ENCODE data around the gene CCDC158.
"Not testable (repeated sequence)": the region's sequence is repeated elsewhere in the genome, so short reads cannot be mapped to it uniquely, and the experiment has no call there.

CCDC158 gene

DNA sequence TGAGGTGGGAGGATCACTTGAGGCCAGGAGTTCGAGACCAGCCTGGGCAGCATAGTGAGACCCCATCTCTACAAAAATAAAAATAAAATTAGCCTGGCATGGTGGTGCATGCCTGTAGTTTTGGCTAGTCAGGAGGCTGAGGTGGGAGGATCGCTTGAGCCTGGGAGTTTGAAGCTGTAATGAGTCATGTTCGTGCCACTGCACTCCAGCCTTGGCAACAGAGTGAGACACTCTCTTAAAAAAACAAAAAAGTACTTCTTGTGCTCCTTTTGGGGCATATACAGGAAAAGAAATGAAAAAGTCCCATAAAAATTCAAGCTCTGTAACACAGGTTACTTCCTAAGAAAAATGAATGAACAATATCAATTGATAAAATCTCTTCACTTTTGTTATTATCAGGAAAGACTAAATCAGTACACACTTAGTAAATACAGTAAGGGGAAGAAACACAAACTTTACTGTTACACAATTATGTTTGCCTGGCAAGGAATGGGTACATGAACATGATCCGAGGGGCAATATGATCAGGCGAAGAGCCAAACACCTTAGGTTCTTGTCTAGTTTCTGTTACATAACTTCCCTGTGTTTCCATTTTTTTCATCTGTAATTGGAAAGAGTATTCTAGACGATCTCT, 46.9 kb downstream of the CCDC158 start:
- no peak for DNase-seq

DNA sequence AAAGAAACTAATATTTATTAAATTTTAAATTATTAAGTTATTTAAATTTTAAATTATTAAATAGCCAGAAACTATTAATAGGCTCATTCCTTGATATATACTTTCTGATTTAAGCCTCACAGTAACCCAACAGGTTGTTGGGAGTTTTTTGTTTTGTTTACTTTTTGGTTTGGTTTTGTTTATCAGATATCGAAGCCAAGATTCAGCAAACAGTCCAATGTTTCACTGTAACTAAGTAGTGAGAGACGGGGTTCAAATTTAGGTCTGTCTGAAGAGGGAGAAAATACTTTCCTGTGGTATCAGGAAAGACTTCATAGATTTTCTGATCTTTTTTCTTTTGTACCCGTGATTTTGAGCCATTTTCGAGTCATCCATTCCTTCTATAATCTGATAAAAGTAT, 54.2 kb downstream of the CCDC158 start:
- DNase-seq, result no peak

DNA sequence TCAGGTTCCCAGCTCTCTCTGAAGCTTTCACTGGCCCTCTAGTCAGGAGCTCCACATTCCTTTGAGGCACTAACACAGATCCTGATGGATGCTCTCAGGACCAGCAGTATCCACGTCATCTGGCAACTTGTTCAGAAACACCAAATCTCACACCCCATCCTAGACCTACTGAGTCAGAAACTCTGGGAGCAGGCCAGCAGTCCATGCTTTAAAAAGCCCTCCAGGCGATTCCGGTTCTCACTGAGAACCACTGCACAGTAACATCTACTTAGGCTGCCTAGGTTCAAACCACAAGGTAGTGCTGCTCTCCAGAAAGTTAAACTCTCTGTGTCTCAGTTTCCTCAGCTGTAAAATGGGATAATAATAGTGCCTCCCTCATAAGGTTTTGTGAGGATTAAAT, 55.3 kb downstream of the CCDC158 start:
- no peak for DNase-seq

DNA sequence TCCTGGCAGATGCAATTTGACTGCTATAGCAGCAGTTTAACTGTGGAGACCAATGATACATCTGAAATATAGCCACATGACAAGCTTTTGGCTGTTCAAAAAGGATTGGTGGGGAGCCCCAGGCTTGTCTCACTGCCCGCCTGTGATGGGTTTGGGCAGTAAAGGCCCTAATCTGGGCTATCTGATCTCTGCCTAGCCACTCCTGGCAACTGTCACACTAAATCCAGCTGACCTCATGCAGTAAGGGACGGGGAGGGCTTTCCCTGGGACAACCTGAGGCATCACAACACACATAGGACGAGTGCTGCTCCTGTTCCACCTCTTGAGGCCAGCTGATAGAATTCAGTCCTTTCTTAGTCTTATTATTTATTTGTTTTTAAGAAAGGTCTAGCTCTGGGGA, 56.2 kb downstream of the CCDC158 start:
- no peak for DNase-seq

DNA sequence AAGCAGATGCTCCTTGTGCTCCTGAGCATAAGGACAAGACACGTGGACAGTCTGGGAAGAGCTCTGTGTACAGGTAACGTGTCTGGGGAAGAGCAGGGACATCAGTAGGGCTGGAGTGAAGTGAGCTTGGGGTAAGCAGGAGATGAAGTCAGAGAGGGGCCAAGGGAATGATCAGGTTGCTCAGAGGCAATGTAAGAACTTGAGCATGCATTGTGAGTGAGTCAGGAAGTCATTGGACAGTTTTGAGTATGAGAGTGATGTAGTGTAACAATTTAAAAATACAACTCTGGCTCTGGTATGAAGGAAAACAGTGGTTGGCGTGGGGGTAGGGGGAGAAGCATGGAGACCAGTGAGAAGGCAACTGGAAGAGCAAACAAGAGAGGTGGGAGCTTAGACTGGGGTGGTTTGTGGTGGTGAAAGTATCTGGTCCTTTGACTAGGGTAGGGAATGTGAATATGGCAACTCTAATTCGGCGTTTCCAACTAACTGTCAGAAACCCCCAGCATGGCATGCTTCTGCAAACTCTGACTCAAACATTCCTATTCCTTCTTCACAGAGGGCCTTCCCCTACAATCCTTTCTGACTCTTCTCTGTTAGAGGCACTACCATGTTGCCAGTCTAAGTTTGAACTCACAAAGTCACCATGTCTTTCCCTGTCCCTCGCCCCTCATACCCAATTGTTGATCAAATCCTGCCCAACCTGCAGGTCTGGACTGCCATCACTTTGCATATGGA, 57.2 kb downstream of the CCDC158 start:
- no peak for DNase-seq

DNA sequence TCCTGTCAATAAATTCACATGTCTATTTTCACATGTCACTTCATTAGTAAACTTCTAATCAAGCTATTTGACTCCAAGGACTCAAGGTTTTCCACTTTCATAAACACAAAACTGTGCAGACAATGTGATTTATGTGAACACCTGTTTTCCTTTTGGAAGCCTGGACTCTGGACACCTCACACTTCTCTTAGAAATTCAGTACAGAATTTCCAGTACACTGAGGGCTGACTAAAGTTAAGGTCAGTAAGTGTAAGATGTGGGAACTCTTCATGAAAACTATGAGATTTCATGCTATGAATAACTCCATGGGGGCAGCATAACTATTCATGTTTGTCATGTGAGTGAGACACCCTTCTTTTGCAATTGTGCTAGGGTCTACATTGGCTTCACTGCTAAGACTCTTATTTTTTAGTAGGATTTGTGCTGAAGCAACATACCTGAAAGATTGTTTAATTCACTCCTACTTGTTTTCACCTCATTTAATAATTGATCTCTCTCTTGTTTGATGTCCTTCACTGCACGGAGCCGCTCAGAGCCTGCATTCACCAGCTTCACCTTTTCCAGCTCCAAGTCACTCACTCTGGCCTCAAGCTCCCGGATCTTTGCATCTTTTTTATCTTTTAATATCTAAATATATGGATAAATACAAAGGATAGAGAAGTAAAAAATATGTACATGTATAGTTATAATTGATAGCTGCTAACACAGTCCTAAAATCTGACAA, 59.1 kb downstream of the CCDC158 start:
- DNase-seq, result no peak

DNA sequence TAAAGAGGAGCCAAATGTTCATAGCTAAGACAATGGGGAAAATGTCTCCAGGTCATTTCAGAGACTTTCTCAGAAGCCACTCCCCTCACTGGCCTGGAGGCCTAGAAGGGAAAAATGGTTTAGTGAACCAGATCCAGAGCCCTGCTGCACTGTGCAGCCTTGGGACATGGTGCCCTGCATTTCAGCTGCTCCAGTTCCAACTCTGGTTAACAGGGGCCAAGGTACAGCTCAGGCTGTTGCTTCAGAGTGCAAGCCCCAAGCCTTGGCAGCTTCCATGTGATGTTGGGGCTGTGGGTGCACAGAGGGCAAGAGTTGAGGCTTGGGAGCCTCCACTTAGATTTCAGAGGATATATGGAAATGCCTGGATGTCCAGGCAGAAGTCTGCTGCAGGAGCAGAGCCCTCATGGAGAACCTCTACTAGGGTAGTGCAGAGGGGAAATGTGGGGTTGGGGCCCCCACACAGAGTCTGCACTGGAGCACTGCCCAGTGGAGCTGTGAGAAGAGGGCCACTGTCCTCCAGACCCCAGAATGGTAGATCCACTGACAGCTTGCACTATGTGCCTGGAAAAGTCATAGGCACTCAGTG, 61.0 kb downstream of the CCDC158 start:
- not testable (repeated sequence) for DNase-seq

DNA sequence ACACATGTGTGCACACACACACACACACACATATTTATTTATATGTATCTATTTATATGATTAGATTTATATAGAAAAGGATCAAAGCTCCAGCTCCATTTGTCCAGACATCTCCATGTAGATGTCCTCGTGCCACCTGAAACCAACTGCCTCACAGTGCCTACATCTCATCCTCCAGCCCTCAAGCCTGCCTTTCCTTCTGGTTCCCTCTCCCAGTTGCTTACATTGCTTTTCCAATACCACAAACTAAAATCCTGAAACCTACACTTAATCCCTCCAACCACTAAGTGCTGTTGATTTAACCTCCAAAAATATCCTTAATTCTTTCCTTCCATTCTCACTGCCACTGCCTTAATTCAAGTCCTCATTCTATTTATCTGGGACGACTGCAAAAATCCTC, 63.0 kb downstream of the CCDC158 start:
- no peak for DNase-seq

DNA sequence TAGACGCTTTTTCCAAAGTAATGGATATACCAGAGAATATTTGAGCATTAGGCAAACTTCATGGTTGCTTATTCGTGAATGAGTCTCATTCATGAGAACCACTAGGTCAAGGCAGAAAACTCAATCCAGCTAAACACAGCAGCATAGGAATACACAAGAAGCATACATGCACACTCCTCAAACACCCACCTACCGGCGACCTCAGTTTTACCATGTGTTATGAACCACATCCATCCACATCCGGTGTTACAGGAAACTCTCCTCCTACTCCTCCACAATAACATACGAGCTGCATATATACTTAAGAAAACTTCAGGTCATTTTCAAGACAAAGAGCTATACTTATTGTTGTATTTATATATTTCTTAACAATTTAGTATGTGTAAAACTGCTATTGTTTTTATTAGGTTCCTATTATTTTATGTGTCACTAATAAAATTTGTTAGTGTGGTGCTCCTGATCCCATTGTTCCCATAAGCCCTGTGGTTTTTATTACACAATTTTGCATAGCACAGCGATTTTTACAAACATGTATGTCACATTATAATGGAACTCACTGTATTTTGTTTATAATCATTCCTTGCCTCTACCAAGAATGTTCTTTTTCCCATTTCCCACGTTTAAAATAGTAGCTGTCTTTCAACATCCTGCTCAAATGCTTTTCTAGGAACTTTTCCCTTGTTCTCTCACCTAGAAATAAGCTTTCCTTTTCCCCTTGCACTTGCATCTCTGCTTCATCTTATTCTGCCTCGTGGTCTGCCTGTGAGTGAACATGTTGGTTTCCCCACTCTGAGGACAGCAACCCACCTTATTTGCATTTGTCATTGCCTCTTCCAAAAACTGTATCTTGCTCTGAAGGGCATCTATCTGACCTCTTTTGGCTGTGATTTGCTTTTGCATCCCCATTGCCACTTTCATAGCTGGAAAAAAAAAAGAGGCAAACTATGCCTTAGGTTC, 66.1 kb downstream of the CCDC158 start:
- no peak for DNase-seq

DNA sequence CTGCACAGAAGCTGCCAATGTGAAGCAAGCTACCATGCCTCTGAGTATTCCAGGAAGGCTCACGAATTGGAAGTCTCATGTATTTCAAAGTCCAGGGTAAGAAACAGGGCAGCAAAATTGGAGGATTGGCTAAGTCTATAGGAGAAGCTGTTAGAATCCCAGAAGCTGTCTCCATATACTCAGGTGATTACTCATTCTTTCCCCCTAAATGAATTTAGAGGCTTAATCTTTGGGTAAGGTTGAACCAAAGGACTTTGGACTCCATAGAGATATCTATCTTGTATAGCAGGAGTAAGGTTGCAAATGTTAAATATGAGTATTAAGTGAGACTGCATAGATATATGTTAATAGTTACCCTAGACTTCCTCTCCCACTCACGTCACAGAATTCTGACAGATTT, 78.1 kb downstream of the CCDC158 start:
- no peak for DNase-seq

DNA sequence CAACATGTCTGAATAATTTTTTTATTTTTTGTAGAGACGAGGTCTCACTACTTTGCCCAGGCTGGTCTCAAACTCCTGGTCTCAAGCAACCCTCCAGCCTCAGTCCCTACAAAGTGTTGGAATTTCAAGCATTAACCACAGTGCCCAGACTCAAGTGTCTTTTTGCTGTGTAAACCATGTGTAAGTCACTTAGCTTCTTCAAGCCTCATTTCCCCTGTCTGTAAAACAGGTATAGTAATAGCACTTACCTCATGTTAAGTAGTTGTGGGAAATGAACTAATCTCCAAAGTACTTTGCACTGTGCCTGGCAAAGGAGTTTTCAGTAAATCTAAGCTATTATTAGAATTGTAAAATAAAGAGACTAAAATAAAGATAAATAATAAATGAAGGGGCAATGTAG, 78.8 kb downstream of the CCDC158 start:
- DNase-seq, result no peak

DNA sequence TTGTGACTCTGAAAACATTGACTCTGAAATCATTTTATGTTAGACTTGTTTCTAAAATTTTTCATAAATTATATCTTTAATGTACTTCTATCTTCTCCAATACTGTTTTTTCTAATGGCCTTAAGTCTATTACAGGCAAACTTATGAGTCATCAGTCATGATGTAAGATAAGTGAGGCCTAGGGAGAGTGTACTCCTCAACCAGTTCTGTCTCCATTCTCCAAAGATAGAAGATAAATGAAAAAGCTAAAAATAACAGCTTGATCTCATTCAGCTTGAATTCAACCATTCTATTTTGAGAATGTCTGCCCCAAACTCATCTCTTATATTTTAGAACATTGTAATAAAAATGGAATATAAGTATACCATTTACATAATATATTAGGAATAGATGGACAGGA, 79.9 kb downstream of the CCDC158 start:
- DNase-seq, result no peak

DNA sequence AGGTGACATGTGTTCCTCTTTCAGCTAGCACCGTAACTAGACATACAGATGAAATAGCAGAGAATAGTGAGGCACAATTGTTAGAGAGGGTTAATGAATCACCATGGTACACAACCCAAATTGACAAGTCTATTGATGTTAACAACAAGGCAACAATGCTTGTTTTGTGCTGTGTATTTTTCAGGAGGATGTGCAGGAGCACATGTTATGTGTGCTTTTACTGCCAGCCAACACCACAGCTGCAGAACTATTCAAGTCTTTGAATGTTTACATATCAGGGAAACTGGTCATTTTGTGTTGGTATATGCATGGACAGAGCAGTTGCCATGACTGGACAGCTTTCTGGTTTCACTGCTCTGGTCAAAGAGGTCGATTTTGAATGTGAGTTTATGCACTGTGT, 81.6 kb downstream of the CCDC158 start:
- no peak for DNase-seq

DNA sequence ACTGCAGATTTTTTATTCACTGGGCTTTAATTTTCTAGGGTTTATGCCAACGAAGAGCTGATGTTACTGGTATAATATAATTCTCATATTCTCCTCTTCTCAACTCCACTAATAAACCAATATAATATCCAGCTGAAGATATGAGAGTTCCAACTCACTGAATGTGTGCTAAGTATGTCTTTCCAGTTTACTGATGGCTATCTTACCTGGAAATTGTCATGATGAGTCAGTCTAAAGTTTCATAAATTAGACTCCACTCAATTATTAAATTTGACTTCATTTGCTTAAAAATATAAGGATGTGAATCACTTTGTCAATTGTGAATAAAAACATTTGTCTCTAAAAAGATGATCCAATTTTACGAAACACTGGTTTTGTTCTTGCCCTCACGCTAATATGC, 86.1 kb downstream of the CCDC158 start:
- no peak for DNase-seq

DNA sequence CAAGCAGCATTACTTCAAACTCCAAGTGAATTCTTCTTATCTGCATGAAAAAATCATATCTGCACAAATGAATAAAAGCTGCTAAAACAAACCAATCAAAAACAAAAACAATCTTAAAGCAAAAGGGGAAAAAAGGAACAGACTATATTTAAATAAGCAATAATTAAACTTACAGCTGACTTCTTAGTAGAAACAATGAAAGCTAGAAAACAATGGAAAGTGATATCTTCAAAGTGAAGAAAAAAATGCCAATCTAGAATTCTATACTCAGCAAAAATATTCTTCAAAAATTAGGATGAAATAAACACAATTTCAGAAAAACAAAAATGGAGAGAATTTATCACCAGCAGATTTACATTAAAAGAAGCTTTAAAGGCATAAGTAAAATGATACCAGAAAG, 94.4 kb downstream of the CCDC158 start:
- no peak for DNase-seq

DNA sequence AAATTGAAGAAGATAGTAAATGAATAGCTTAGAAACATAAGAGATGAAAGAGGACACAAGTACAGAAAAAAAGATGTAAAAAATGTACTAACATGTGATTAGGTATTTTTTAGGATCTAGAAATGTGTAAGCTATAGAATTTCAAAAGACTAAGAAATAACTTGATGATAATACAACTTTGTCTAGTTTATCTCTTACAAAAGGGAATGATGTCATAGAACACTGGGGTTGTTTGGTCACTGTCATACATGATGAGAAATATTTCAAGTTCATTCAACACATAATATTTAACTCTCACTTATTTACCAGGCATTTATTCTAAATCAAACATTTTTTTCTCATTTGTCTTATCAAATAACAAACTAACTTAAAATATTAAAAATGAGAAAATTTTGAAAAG, 95.9 kb downstream of the CCDC158 start:
- no peak for DNase-seq

DNA sequence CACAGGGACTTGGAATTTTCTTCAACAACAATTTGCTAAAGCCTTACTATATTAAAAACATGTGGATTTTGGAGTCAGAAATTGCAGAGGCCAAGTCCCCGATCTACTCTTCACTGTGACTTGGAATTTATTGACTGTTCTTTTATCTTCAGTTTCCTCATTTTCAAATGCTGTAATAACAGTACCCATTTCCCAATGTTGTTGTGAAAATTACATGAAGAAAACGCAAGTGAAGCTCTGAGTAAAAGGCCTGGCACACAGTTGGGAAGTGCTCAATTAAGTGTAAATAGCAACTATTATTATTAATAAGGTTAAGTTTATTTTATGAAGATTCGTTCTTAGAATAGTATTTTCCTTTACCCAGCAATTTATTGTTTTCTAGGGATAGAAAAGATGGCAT, 98.7 kb downstream of the CCDC158 start:
- DNase-seq, result no peak

DNA sequence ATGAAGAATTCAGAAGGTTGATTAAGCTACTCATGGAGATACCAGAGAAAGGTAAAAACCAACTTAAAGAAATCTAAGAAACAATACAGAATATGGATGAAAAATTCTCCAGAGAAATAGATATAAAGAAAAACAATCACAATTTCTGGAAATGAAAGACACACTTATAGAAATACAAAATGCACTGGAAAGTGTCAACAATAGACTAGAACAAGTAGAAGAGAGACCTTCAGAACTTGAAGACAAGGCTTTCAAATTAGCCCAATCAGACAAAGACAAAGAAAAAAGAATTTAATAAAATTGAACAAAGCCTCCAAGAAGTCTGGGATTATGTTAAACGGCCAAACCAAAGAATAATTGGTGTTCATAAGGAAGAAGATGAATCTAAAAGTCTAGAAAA, 104.8 kb downstream of the CCDC158 start:
- no peak for DNase-seq

DNA sequence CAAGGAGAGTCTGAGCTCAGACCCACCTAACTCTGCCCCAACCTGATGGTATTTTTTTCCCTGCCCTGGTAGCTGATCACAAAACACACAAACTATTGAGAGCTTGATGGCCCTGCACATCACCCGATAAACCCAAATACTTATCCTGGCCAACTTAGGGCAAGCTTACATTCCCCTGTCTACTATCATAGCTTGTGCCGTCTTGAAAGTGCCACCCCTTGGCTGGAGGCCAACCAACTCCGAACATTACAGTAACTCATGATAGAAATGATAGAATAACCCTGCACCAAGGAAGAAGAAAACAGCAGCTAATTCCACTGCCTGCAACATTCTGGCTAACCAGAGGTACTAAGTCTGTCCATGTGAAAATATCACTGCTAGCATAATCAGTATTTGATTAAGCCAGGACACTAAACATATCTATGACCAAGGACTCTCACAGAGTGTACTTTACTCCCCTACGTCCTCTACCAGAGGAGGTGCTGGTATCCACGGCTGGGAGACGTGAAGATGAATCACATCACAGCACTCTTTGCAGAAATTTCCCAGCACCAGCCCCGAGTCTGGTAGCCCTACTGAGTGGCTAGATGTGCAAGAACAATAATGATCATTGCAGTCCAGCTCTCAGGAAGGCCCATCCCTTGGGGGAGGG, 105.5 kb downstream of the CCDC158 start:
- DNase-seq, result no peak

DNA sequence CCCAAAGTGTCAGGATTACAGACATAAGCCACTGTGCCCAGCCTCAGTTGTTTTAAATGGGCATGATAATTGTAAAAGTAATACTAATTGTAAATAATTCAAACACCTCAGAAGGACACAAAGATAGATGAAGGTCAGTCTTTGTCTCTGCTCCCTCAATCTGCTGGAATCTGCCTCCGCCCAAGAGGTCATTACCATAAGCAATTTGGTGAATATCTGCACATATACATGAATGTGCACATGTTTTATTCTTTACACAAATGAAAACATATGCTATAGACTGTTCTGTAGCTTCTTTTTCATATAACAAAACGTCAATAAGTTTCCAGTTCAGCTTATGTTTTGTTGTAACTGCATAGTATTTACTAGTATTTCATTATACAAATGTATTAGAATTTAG, 107.4 kb downstream of the CCDC158 start:
- DNase-seq, result no peak

DNA sequence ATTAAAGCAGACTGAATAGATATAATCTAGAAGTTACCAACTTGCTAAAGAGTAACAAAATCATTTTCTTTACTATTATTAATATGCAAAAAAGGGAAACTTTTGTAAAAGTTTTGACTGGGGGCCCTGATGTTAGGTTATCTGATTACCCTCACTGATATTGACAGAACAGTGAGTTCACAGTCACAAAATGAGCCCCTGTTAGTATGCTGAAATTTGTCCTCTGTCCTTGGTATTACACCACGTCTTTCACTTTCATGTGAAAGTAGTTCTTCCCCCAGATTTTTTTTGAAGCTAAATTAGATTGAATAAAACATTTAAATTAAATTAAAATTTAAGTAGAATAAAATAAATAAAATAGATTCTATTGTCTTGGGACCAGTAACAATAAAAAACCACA, 108.5 kb downstream of the CCDC158 start:
- no peak for DNase-seq

Measured in amygdala (tissue), 56 donors.